GM19193 (cell line): ENCODE data around the gene DNAL4.

Experiments
- POLR2A ChIP-seq: IDR thresholded peaks from 4 replicates; pipeline ENCODE4 v1.6.1; 2011; ENCODE audit not compliant: insufficient read depth, insufficient read length; ENCODE audit errors: extremely low read depth

The DNAL4 gene

DNA sequence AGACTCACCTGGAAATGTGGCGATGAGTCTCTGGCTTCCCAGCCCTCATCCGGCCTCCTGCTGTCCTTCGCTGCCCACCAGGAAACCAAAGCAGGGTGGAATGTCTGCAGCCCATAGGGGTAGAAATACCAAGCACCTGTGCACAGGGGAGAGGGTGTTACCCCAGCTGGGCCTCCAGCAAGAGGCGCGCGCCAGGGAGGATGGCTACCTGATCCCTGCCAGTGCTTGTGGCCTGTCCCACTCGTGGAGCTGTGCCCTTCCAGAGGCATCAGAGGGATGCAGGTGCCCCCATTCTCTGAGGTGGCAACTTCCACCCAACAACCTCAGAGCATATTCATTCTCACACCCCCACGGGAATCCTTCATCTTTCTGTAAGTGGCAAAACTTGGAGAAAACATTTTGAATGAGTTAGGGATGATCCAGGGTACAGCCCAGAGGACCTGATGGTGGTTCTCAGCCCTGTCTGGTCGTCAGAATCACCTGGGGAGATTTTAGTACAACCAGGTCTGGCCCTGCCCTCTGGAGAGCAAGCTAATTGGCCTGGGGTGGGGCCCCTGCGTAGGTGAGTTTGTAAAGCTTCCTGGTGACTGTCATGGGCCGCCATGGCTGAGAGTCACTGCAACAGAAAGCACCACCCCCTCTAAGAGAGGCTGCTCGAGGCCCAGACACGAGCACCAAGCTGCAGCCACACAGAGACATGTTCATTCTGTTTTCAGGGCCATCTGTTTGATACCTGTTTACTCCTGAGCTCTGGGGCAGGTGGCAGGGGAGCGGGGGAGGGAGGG is 48.1 kb downstream of the DNAL4 start:
- TF ChIP-seq POLR2A, result no peak

DNA sequence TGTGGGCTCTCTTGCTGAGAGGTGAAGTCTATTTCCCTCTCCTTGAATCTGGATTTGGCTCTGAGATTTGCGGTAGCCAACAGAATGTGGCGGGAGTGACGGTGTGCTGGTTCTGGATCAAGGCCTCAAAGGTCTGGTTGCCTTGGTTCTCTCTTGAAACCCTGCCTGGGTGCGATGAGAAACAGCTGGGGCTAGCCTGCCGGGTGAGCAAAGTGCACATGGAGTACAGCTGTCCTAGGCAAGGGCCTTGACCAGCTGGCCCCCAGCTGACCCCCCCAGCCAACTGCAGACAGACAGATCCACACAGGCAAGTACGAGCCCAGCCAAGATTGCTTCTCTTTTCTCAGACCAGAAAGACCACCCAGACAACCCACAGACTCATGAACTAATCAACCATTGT is 49.0 kb downstream of the DNAL4 start:
- no peak for TF ChIP-seq POLR2A

DNA sequence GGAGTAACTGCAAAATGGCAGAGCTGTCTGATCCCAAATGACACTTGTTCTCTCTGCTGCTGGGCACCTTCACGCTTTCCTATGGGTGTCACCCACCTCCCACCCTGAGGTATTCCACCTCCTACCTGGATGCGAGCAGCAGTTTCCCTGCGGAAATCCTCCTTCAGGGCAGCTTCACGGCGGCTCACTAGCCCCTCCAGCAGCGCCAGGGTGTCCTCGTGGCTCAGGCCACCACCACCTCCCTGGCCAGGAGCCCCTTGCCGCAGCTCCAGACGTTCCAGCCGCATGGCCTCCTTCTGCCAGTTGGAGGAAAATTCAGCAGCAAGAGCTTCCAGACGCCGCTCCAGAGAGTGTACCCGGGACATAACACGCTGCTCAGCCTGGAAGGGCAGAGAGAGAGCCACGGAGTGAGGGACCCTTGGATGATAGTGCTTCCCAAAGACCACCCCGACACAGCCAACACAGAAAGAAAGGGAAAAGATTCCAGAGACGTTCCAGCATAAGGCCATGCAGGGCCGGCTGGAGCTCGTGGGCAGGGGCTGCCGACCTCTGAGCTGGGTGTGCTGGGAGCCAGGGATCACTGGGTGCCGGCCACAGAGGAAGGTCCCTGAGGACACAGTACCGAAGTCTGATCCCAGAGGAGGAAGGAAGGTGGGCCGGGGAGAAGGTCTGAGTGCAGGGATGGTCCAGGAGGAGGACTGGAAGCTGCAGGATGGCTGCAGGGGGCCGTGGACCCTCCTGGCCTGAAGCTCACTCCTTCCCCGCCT is 51.6 kb downstream of the DNAL4 start:
- TF ChIP-seq POLR2A, result peak; percentile 21

DNA sequence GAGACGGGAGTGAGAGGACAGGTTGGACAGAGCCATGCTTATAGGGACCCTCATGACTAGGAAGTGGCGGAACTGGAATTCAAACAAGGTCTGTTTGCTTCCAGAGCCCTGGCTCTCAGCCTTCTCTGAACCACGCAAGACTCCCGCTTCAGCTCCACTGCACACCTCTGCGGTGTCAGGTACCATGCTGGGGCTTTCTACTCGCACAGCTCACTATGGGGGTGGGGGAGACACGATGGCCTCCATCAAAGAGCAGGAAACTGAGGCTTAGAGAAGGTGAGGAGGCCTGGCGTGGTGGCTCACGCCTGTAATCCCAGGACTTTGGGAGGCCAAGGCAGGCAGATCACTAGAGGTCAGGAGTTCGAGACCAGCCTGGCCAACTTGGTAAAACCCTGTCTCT is 52.4 kb downstream of the DNAL4 start:
- no peak for TF ChIP-seq POLR2A

DNA sequence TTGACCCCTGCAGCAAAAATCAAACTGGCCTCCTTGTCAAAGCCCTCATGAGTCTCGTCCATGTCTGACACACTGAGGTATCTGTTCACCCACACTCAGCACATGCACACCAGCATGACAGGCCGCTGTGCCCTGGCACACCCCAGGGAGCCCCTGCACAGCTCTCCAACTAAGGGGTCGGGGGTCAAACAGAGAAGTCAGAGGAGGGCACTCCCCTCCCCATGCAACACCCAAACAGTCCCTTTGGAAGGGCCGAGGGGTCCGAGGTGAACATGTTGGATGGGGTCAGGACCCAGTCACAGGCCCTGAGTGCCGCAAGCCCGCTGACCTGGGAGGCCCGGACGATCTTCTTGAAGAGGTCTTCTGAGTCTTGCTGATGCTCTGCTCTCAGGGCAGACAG is 52.8 kb downstream of the DNAL4 start:
- TF ChIP-seq POLR2A, result no peak

DNA sequence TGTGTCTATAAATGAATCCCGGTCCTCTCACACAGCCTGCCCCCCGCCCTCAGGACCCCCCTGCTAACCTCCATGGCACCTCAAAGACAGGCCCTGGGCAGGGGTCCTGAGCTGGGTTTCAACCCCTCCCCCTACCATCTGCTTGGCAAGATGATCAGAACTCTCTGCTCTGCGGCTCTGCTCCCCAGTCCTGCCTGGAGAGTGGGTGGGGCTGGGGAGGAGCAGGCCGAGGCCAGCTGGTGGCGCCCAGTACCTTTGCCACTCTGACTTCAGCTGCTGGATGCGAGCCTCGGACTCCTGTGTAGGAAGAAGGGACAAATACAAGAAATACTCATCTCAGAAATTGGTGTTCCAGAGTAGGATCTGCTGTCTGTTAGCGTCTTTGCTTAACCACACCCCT is 53.2 kb downstream of the DNAL4 start:
- TF ChIP-seq POLR2A, result no peak

DNA sequence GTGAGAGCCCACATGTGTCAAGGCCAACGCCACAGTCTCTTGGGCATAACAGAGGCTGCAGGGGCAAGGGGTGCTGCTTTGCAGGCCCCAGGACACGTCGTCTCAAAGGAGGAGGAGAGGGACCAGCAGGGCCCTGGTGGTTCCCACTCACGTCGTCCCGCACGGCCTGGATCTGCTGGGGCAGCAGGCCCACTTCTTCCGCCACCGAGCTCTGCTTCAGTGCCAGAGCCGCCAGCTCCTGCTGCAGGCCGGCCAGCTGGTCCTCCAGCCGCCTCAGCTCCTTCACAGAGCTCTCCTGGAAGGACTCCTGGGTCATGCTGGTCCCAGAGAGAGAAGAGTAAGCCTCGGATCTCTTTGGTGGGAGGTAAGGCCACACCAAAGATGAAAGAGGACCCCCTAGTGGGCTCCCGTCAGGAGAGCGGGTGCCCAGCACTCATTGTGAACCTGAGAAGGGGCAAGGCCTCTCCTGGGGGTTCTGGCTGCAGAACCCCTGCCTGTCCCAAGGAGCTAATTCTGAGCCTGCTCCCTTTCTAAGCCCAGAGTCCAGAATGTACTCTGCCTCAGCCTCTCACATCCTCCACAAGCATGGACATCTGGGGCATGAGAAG is 53.7 kb downstream of the DNAL4 start:
- TF ChIP-seq POLR2A, result no peak

DNA sequence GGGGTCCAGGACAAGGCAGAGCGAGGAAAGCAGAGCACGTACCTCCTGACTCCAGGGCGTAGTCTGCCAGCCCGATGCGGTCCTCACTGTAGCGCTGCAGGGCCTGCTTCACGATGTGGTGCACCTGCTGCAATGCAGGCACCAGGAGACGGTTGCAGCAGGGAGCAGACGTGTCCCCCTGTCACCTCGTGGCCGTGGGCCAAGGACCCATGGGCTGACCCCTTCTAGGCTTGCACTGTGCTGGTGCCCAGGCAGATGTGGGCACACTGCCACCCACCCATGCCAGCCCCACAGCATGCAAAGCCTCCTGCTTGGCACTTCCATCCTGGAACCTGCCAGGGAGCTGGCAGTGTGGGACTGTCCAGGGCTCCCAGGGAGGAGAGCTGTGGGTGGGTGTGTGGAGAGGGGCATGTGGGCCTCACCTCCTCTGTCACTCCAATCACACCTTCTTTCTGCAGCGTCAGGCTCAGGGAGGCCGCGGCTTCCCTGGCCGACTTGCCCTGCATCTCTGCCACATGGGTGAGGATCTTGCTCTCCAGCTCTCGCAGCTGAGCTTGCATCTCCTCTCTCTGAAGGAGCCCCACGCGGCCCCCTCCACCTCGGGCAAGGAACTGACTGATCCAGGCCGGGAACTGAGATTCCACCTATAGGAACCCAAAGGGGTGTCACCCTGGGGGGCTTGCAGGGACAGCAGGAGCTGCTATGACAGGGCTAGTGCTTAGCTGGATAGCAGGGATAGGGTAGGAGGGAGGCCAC is 54.5 kb downstream of the DNAL4 start:
- no peak for TF ChIP-seq POLR2A

DNA sequence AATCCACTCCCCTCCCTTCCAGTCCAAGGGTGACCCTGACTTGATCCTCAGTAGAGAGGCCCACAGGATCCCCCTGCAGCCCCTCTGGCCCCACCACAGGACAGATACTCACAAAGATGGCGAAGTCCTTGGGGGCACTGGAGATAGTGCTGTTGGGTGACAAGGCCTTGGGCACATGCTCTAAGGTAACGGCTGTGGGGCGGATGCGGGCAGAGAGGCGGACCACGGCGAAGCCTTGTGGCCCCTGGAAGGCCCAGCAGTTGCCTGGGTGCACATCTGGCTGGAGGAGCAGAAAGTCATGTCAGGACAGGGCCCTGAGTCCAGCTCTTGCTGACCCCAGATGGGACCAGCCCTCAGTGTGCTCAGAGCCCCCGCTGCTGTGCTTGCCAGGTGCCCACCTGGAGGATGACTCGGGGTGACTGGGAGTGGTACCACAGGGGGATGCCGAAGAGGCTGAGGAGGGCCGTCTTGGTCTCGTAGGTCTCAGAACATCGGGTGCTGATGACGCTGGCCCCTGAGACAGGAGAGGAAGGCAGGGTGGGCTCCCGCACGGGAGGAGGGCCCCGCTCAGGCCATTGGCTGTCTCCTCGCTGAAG is 55.4 kb downstream of the DNAL4 start:
- no peak for TF ChIP-seq POLR2A

DNA sequence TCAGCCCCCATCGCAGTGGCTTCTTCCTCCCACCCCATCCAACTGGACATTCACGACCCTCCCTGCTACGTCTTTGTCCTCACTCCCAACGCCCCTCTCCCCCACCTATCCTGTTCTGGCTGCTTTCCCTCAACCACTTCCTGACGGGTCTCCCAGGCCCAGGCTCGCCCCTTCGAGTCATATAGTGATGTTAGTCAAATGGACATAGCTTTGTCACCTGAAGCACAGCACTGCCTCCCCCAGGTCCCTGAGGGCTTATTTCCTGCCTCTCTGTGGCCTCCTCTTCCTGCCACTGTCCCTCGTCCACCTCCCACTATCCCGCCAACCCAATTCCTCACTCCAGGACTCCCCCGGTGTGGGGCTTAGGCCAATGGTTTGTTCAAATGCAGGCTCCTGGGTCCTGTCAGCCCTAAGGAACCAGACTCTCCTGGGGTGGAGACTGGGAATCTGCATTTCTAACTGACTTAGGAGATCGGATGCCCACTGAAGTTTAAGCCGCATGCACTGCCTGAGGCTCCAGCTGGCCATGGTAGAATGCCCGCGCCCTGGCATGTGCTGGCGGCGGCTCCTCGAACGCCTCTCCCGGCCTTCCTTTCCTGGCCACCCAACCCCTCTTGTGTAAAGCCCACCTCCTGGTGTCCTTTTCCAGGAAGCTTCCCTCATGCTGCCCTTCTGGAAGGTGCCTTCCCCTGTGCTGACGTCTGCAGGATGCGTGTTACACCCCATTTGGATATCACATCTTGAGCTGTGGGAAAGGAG is 56.5 kb downstream of the DNAL4 start:
- no peak for TF ChIP-seq POLR2A

DNA sequence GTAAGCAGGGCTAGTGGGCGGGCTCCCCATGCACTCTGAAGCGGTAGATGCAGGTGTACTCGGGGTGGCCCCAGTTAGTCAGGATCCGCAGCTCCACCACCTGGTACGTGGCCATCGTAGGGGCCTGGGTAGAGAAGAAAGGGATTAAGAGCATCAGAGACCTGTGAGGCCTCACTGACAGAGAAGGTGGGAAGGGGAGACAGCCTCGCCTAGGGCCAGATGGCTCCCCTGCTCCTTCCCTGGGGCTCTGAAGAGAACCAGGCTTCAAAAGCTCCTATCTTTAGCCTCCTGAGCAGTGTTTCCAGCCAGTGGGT is 57.7 kb downstream of the DNAL4 start:
- TF ChIP-seq POLR2A, result no peak

DNA sequence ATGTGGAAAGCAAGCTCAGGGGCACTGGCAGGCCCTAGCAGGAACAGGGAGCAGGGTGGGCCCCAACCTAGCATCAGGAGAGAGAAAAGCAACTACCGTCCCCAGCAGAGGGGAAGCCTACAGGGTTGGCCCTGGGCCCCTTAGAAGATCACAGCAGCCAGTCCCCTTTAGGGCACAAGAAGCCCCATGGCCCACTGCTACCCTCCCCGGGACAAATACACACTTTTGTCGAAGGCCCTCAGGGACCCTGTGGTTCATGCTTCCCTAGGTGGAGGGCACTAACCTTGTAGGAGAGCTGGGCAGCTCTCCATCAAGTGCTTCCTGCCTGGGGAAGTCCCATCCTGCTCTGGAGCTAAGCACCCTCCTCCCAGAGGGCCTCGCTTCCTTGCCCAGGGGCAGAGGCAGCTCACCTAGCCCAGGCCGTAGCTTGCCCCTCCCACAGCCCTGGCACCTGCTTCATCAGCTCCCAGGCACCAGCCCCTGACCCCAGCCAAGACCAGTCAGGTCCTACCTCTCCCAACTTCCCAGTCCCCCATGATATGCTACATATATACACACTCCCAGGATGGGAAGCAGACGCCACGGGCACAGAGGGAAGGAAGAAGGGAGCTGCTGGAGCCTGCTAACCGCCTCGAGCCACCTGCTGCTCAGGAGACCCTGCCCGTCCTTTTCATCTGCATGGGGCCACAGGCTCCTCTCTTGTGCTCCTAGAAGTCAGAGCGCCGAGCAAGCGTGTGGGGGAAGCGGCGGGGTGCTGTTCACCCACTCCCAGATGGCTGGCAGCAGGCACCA is 58.3 kb downstream of the DNAL4 start:
- peak; percentile 47 for TF ChIP-seq POLR2A

DNA sequence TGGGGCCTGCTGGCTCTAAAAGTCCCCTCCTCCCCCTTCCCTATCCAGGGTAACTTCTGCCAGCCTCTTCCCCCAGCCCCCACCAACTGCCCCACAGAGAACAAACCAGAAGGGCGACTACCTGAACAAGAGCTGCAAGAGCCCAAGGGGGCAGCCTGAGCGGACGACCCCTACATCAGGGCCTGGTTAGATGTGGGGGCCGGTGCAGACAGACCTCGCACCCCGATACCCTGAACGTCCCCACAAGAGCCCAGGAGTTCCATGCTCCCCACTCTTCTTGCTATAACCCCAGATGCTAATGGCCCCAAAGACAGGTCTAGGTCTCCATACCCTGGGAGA is 58.8 kb downstream of the DNAL4 start:
- peak; percentile 56 for TF ChIP-seq POLR2A
